BLaER1 treated with 17β-estradiol and CSF1 and Interleukin-3, amounts not matched to agents 10 nM and 100 nM (cell line): ENCODE measurements around the gene CPLX3.

ENCODE experiments used
- H3K27ac ChIP-seq, 11 experiments: shearing (Covaris generic); formaldehyde crosslinking; 2 replicates each; pipeline ENCODE4 v1.8.1; 2022
- H3K27me3 ChIP-seq, 11 experiments: shearing (Covaris generic); formaldehyde crosslinking; 2 replicates each; pipeline ENCODE4 v1.8.1; 2022
- H3K36me3 ChIP-seq, 11 experiments: shearing (Covaris generic); formaldehyde crosslinking; 2 replicates each; pipeline ENCODE4 v1.8.1; 2022
- H3K4me1 ChIP-seq, 10 experiments: shearing (Covaris generic); formaldehyde crosslinking; 2 replicates each; pipeline ENCODE4 v1.8.1; 2022
- H3K4me2 ChIP-seq, 11 experiments: shearing (Covaris generic); formaldehyde crosslinking; 2 replicates each; pipeline ENCODE4 v1.8.1; 2022
- H3K4me3 ChIP-seq, 10 experiments: shearing (Covaris generic); formaldehyde crosslinking; 2 replicates each; pipeline ENCODE4 v1.8.1; 2022
- H3K9ac ChIP-seq, 11 experiments: shearing (Covaris generic); formaldehyde crosslinking; 2 replicates each; pipeline ENCODE4 v1.8.1; 2022
- H3K9me3 ChIP-seq, 11 experiments: shearing (Covaris generic); formaldehyde crosslinking; replicated peaks in 1 of 11; 2 replicates each; pipeline ENCODE4 v1.8.1; 2022
- H4K20me1 ChIP-seq, 11 experiments: shearing (Covaris generic); formaldehyde crosslinking; 2 replicates each; pipeline ENCODE4 v1.8.1; 2022
- Cebpa-rat ChIP-seq, 11 experiments: shearing (Covaris generic); IDR thresholded peaks; 2 replicates each; pipeline ENCODE4 v1.8.1; 2022

Gene CPLX3

GRCh38 chr15:74873036-74873755 lies 46.8 kb downstream of the CPLX3 start, which contains the start of gene SCAMP2:
TSS of gene SCAMP2 (minus strand) at chr15:74873365. CDS start at chr15:74873255, 110 bp downstream.
- Histone ChIP-seq H3K4me1 (peaks cover 44 to 54% (median 50%) of the 10 kb centered on the region in 10 experiments), H3K4me2 (peak within 1 kb of the TSS; percentile 89 to 100 (median 98))

DNA sequence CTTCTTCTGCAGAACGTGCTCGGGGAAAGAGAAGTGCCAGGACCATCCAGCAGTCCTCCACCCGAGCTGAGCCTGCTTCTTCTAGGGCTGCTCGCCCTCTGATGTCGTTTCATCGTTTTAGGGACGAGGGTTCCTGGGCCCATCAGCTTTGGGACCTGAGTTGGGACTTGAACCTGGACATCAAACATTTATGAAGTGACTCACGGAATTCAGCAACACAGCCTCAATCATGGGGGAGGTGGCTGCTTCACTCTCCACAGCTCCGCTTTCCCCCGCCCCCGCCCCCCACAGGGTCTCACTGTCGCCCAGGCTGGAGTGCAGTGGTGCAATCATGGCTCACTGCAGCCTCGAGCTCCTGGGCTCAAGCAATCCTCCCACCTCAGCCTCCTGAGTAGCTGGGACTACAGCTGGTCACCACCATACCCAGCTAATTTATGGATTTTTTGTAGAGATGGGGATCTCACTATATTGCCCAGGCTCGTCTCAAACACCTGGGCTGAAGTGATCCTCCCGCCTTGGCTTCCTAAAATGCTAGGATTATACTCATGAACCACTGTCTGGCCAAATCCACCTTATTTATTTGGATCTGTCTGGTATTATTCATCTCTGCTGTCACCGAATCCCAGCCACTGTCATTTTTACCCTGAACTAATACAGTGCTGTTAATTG lies 47.5 kb downstream of the CPLX3 start:
- peak overlapping the region; percentile 68 to 87 (median 78) for H3K4me3 ChIP-seq
- H3K36me3 ChIP-seq: peaks cover 0 to 5% (median under 1%) of the 10 kb centered on the region in 11 experiments; a peak in 5 of 22 replicates
- H3K4me2 ChIP-seq: peak overlapping the region; percentile 75 to 100 (median 98)
- H4K20me1 ChIP-seq: peaks cover 0 to 40% (median 11%) of the 10 kb centered on the region in 11 experiments; a peak in 16 of 22 replicates
- no peaks in the 10 kb centered on the region; a peak in 1 of 22 replicates for H3K9me3 ChIP-seq
- peak overlapping the region; percentile 89 to 100 (median 96); a peak in 20 of 22 replicates for H3K27ac ChIP-seq
- peak overlapping the region; percentile 90 to 99 (median 96); a peak in 21 of 22 replicates for H3K9ac ChIP-seq
- peaks cover 37 to 47% (median 44%) of the 10 kb centered on the region in 10 experiments for H3K4me1 ChIP-seq
- no peak for TF ChIP-seq Cebpa-rat (IDR thresholded peaks at IDR 0.05)
- H3K27me3 ChIP-seq: no peaks in the 10 kb centered on the region

More at GRCh38 chr15:74873036-74873755, 46.8 kb downstream of the CPLX3 start, which contains the start of gene SCAMP2:
- no peak for TF ChIP-seq Cebpa-rat (IDR thresholded peaks at IDR 0.05)
- Histone ChIP-seq H3K27ac (peak within 1 kb of the TSS; percentile 89 to 100 (median 96)), H4K20me1 (peaks cover 0 to 47% (median 11%) of the 10 kb centered on the region in 11 experiments; a peak in 16 of 22 replicates), H3K36me3 (peaks cover 0 to 10% (median 6%) of the 10 kb centered on the region in 11 experiments; a peak in 8 of 22 replicates), H3K9me3 (peaks cover 0 to 1% (median 0%) of the 10 kb centered on the region in 11 experiments; a peak in 4 of 22 replicates), H3K9ac (peak within 1 kb of the TSS; percentile 90 to 99 (median 96)), H3K27me3 (no peaks in the 10 kb centered on the region), H3K4me3 (peak within 1 kb of the TSS; percentile 68 to 87 (median 78))

- H3K27ac ChIP-seq: no peak overlapping the region
- peaks cover 7 to 10% (median 9%) of the 10 kb centered on the region in 10 experiments; a peak in 17 of 20 replicates for H3K4me1 ChIP-seq
- H3K36me3 ChIP-seq: peaks cover 0 to 7% (median 0%) of the 10 kb centered on the region in 11 experiments; a peak in 3 of 22 replicates
- no peak overlapping the region for H3K4me2 ChIP-seq
- H3K27me3 ChIP-seq: no peaks in the 10 kb centered on the region
- TF ChIP-seq Cebpa-rat (IDR thresholded peaks at IDR 0.05): no peak
- no peaks in the 10 kb centered on the region for H4K20me1 ChIP-seq
- H3K4me3 ChIP-seq: no peak overlapping the region
- H3K9ac ChIP-seq: no peak overlapping the region
- H3K9me3 ChIP-seq: peaks cover 16 to 22% (median 21%) of the 10 kb centered on the region in 11 experiments
Observed at GRCh38 chr15:74878273-74878672, 51.8 kb downstream of the CPLX3 start.
